Astrocyte (in vitro differentiated cells and primary cell): ENCODE results near the gene SCGN.

Experiments
- EZH2 ChIP-seq: IDR thresholded peaks from 2 replicates; pipeline ENCODE4 v1.6.1; 2012; ENCODE audit warnings: mild to moderate bottlenecking, low read length, inconsistent platforms; ENCODE audit not compliant: insufficient read depth
- TF ChIP-seq, protein P1 (sequence below): IDR thresholded peaks from 2 replicates; pipeline ENCODE4 v1.5.1; 2011; ENCODE audit warnings: low read depth, mild to moderate bottlenecking, inconsistent platforms, low read length, moderate library complexity; ENCODE audit not compliant: insufficient read depth

DNA sequence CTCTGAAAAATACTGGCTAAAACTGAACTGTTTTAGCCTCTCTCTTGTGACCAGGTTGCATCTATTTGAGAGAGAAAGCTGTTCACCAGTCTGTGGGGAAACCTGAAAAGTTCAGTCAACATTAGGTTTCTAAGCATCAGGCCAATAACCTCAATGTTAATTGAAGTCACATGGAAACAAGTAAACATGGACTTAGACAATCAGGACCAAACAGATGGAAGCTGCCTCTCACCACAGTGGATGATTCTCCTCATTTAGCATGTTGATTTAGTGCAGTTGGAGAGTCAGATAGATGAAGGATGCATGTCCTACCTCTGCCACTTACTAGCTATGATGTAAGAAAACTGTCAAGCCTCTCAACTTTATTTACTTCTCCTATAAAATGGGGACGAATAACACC is 18.2 kb downstream of the SCGN start:
- TF ChIP-seq, protein P1, sequence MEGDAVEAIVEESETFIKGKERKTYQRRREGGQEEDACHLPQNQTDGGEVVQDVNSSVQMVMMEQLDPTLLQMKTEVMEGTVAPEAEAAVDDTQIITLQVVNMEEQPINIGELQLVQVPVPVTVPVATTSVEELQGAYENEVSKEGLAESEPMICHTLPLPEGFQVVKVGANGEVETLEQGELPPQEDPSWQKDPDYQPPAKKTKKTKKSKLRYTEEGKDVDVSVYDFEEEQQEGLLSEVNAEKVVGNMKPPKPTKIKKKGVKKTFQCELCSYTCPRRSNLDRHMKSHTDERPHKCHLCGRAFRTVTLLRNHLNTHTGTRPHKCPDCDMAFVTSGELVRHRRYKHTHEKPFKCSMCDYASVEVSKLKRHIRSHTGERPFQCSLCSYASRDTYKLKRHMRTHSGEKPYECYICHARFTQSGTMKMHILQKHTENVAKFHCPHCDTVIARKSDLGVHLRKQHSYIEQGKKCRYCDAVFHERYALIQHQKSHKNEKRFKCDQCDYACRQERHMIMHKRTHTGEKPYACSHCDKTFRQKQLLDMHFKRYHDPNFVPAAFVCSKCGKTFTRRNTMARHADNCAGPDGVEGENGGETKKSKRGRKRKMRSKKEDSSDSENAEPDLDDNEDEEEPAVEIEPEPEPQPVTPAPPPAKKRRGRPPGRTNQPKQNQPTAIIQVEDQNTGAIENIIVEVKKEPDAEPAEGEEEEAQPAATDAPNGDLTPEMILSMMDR, result no peak
- TF ChIP-seq EZH2, result no peak
